A673 (cell line): Measurements from ENCODE around the gene ISYNA1.

ENCODE experiments used
- EZH2 ChIP-seq: fragments of 200-600 bp; sonication (generic); IDR thresholded peaks from 2 replicates; pipeline ENCODE4 v1.6.1; 2017; ENCODE audit warnings: borderline replicate concordance, low read depth, mild to moderate bottlenecking, mixed read lengths, antibody characterized with exemption, low read length; ENCODE audit not compliant: poor library complexity, severe bottlenecking
- TF ChIP-seq, protein P1 (sequence below): fragments of 300-800, 200-600 bp; sonication (generic); conservative IDR thresholded peaks from 2 replicates; pipeline ENCODE4 v1.5.1; 2017; ENCODE audit warnings: low read depth, mild to moderate bottlenecking, antibody characterized with exemption, low read length, moderate library complexity, mixed read lengths

GRCh38 chr19:18478545-18479311 is 40.8 kb upstream of the ISYNA1 start:
- TF ChIP-seq, protein P1, sequence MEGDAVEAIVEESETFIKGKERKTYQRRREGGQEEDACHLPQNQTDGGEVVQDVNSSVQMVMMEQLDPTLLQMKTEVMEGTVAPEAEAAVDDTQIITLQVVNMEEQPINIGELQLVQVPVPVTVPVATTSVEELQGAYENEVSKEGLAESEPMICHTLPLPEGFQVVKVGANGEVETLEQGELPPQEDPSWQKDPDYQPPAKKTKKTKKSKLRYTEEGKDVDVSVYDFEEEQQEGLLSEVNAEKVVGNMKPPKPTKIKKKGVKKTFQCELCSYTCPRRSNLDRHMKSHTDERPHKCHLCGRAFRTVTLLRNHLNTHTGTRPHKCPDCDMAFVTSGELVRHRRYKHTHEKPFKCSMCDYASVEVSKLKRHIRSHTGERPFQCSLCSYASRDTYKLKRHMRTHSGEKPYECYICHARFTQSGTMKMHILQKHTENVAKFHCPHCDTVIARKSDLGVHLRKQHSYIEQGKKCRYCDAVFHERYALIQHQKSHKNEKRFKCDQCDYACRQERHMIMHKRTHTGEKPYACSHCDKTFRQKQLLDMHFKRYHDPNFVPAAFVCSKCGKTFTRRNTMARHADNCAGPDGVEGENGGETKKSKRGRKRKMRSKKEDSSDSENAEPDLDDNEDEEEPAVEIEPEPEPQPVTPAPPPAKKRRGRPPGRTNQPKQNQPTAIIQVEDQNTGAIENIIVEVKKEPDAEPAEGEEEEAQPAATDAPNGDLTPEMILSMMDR = no peak
- TF ChIP-seq EZH2 = no peak
